ENCODE results near the gene NTRK1. TPM values are rescaled to one million over a fixed set of nuclear protein-coding genes. Genes with fewer than 3 reads are reported as not detected.

Gene NTRK1
- total RNA-seq, 2 experiments from 2014 or later = 2.8 to 8.8 TPM

DNA sequence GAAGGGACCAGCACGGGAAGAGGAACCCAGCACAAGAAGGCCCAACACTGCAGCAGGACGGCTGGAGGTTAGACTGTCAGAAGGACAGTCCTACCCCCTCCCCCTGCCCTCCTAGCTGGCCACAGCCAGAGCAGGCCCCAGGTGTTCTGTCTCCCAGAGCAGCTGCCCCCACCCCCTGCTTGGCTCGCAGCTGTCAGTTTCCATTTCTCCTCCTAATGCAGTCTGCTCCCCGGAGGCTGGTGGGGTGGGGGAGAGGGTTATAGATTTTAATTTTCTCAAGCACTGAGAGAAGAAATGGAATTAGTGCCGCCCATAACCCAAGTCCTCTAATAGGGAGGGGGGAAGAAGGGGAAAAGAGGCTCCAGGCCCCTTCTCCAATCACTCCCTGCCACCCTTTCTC, 19.8 kb downstream of the NTRK1 start:
- no peaks in the 10 kb centered on the region for H3K36me3 Mint-ChIP-seq
- H3K9me3 Mint-ChIP-seq (ENCODE audit: low read depth) = no peaks in the 10 kb centered on the region
- DNase-seq = no peak
- H3K27me3 Mint-ChIP-seq = peaks cover 35% of the 10 kb centered on the region
- CTCF ChIA-PET = interaction anchor here (1.1 to 4.9 kb wide), 7 partner anchors 10 to 154 kb away, joined by 3 to 31 read pairs (median 4); partner anchors contain the start of gene NTRK1
- no peaks in the 10 kb centered on the region for H3K4me1 Mint-ChIP-seq
- no peak overlapping the region for H3K27ac Mint-ChIP-seq
- no peak for ATAC-seq
- no peak overlapping the region for H3K4me3 Mint-ChIP-seq

DNA sequence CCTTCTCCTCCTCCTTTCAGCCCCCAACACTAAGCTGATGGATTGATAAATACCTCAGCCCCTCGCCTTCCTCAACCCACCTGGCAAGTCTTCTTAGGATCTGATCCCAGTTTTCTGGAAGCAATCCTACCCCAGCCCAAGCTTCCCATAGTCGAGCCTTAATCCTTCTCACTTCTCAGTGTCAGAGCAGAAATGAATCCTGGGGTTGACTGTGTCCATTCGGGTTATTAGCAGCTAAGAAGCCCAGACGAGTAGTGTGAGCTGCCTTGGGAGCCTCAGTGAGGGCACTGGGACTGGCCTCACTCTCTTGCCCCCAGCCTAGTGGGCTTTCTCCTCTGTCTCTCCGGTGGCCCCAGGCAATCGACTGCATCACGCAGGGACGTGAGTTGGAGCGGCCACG, 20.4 kb downstream of the NTRK1 start:
- Mint-ChIP-seq H3K4me3 (no peak overlapping the region), H3K27me3 (peaks cover 41% of the 10 kb centered on the region), H3K9me3 (ENCODE audit: low read depth) (no peaks in the 10 kb centered on the region), H3K27ac (no peak overlapping the region), H3K4me1 (no peaks in the 10 kb centered on the region), H3K36me3 (no peaks in the 10 kb centered on the region)
- no peak for ATAC-seq
- CTCF ChIA-PET = interaction anchor here (1.1 to 4.9 kb wide), 6 partner anchors 10 to 155 kb away, joined by 3 to 31 read pairs (median 4); partner anchors contain the start of gene NTRK1
- no peak for DNase-seq

- DNase-seq (no peak), ATAC-seq (no peak)
- no peak overlapping the region for H3K4me3 Mint-ChIP-seq
- CTCF ChIA-PET = interaction anchor here (1.1 to 4.9 kb wide), 3 partner anchors 9 to 68 kb away, joined by 4 to 31 read pairs (median 4); no protein-coding TSS in a partner anchor
- H3K36me3 Mint-ChIP-seq = no peaks in the 10 kb centered on the region
- H3K27me3 Mint-ChIP-seq = peaks cover 42% of the 10 kb centered on the region
- H3K4me1 Mint-ChIP-seq = no peaks in the 10 kb centered on the region
- H3K9me3 Mint-ChIP-seq (ENCODE audit: low read depth) = no peaks in the 10 kb centered on the region
- no peak overlapping the region for H3K27ac Mint-ChIP-seq
Observed at GRCh38 chr1:156881663-156882062, 21.0 kb downstream of the NTRK1 start.

DNA sequence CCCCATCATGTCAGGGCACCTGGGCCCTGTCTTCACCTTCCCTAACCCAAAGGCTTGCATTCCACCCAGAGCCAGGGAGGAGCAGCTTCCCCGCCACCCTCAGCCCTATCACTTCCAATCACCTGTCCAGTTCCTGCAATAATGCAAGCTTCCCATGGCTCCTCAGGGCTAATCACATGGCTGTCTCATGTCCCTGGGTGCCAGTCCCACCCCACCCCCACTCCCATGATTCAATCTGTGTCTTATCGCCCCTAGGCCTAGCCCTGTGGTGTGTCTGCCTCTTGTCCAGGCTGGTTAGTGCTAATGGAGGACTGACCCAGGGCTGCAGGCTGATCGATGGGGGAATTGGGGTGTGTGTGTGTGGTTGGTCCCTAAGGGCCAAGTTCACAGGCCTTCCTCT, 21.9 kb downstream of the NTRK1 start:
- Mint-ChIP-seq H3K4me1 (no peaks in the 10 kb centered on the region), H3K4me3 (no peak overlapping the region), H3K27me3 (peaks cover 43% of the 10 kb centered on the region), H3K36me3 (no peaks in the 10 kb centered on the region), H3K27ac (no peak overlapping the region), H3K9me3 (ENCODE audit: low read depth) (no peaks in the 10 kb centered on the region)
- ATAC-seq = no peak
- DNase-seq = no peak
- CTCF ChIA-PET = interaction anchor here (0.6 to 1.1 kb wide), 2 partner anchors 44 to 706 kb away, joined by 4 read pairs; no protein-coding TSS in a partner anchor

- CTCF ChIA-PET = interaction anchor here (1.0 to 1.8 kb wide), 3 partner anchors 9 to 45 kb away, joined by 4 to 7 read pairs (median 5); partner anchors contain the start of gene INSRR
- H3K36me3 Mint-ChIP-seq = no peaks in the 10 kb centered on the region
- no peaks in the 10 kb centered on the region for H3K4me1 Mint-ChIP-seq
- no peak for DNase-seq
- no peak for ATAC-seq
- no peaks in the 10 kb centered on the region for H3K9me3 Mint-ChIP-seq (ENCODE audit: low read depth)
- H3K4me3 Mint-ChIP-seq = no peak overlapping the region
- peaks cover 36% of the 10 kb centered on the region for H3K27me3 Mint-ChIP-seq
- no peak overlapping the region for H3K27ac Mint-ChIP-seq
Observed at GRCh38 chr1:156883919-156884318, 23.3 kb downstream of the NTRK1 start.

- no peak overlapping the region for H3K4me3 Mint-ChIP-seq
- DNase-seq (no peak), ATAC-seq (no peak)
- CTCF ChIA-PET = interaction anchor here (1.6 to 3.4 kb wide), 3 partner anchors 23 to 46 kb away, joined by 5 to 17 read pairs (median 7); partner anchors contain the start of gene NTRK1
- no peaks in the 10 kb centered on the region for H3K36me3 Mint-ChIP-seq
- no peak overlapping the region for H3K27ac Mint-ChIP-seq
- H3K27me3 Mint-ChIP-seq = peaks cover 38% of the 10 kb centered on the region
- H3K4me1 Mint-ChIP-seq = peaks cover under 1% of the 10 kb centered on the region
- no peaks in the 10 kb centered on the region for H3K9me3 Mint-ChIP-seq (ENCODE audit: low read depth)
Observed at GRCh38 chr1:156884560-156885184, 24.0 kb downstream of the NTRK1 start.

DNA sequence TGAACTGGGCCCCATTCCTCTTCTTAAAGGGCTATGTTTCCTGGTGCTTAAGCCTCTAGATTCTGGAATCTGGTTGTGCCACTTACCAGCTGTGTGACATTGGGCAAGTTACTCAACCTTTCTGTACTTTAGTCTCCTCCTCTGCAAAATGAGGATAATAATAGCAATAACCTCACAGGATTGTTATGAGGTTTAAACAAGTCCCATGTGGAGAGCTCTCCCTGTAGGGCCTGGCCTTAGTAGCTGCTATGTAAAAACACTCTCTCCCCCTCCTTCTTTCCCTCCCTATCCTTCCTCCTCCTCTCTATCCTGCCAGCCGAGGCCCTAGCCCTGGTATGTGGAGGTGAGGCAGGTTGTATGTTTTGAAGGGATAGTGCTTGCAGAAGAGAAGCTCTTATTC, 24.6 kb downstream of the NTRK1 start:
- H3K4me1 Mint-ChIP-seq = peaks cover 4% of the 10 kb centered on the region
- no peak overlapping the region for H3K27ac Mint-ChIP-seq
- no peaks in the 10 kb centered on the region for H3K36me3 Mint-ChIP-seq
- H3K27me3 Mint-ChIP-seq = peaks cover 38% of the 10 kb centered on the region
- no peak for DNase-seq
- H3K4me3 Mint-ChIP-seq = no peak overlapping the region
- H3K9me3 Mint-ChIP-seq (ENCODE audit: low read depth) = no peaks in the 10 kb centered on the region
- CTCF ChIA-PET = interaction anchor here (1.0 to 3.5 kb wide), 5 partner anchors 23 to 196 kb away, joined by 3 to 17 read pairs (median 5); partner anchors contain the start of genes NTRK1 and PRCC
- no peak for ATAC-seq

DNA sequence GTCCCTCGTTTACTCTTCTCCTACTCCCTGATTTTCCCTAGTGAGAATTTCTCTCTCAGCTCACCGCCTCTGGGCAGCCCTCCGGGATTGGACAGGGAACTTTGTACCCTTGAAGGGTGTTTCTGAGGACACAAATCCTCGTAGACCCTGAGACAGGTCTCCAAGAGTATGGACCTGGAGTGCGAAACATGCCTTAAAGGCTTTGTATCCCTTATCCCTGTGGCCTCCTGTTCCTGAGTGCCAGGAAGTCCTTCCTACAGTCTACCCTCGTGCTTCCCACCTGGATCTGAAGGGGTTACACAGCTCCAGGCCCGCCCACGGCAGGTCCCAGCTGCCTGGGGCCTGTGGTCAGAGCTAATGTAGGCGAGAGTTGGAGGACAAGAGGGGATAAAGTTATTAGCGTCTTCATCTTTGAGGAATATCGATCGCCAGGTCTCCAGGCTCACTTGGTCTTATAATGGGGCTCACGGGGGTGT, 25.3 kb downstream of the NTRK1 start:
- DNase-seq (no peak), ATAC-seq (no peak)
- no peak overlapping the region for H3K27ac Mint-ChIP-seq
- H3K4me1 Mint-ChIP-seq = peaks cover 4% of the 10 kb centered on the region
- peaks cover 42% of the 10 kb centered on the region for H3K27me3 Mint-ChIP-seq
- H3K36me3 Mint-ChIP-seq = no peaks in the 10 kb centered on the region
- H3K4me3 Mint-ChIP-seq = no peak overlapping the region
- CTCF ChIA-PET = interaction anchor here (1.0 to 3.5 kb wide), 5 partner anchors 24 to 197 kb away, joined by 3 to 17 read pairs (median 5); partner anchors contain the start of genes NTRK1 and PRCC
- H3K9me3 Mint-ChIP-seq (ENCODE audit: low read depth) = no peaks in the 10 kb centered on the region

- Mint-ChIP-seq H3K27ac (no peak overlapping the region), H3K36me3 (no peaks in the 10 kb centered on the region), H3K9me3 (ENCODE audit: low read depth) (no peaks in the 10 kb centered on the region), H3K27me3 (peaks cover 46% of the 10 kb centered on the region), H3K4me1 (peaks cover 4% of the 10 kb centered on the region), H3K4me3 (no peak overlapping the region)
- no peak for DNase-seq
- ATAC-seq = no peak
- CTCF ChIA-PET = interaction anchor here (1.6 to 6.7 kb wide), 6 partner anchors 27 to 198 kb away, joined by 3 to 86 read pairs (median 16); partner anchors contain the start of genes NTRK1 and PRCC
Observed at GRCh38 chr1:156886583-156887281, 26.1 kb downstream of the NTRK1 start.

- CTCF ChIA-PET = interaction anchor here (1.9 to 6.7 kb wide), 5 partner anchors 27 to 198 kb away, joined by 8 to 86 read pairs (median 17); partner anchors contain the start of gene NTRK1
- Mint-ChIP-seq H3K4me1 (peaks cover 8% of the 10 kb centered on the region), H3K4me3 (no peak overlapping the region), H3K27ac (no peak overlapping the region), H3K27me3 (peaks cover 52% of the 10 kb centered on the region), H3K36me3 (no peaks in the 10 kb centered on the region), H3K9me3 (ENCODE audit: low read depth) (no peaks in the 10 kb centered on the region)
- DNase-seq = no peak
- no peak for ATAC-seq
Observed at GRCh38 chr1:156887317-156887716, 26.7 kb downstream of the NTRK1 start.

DNA sequence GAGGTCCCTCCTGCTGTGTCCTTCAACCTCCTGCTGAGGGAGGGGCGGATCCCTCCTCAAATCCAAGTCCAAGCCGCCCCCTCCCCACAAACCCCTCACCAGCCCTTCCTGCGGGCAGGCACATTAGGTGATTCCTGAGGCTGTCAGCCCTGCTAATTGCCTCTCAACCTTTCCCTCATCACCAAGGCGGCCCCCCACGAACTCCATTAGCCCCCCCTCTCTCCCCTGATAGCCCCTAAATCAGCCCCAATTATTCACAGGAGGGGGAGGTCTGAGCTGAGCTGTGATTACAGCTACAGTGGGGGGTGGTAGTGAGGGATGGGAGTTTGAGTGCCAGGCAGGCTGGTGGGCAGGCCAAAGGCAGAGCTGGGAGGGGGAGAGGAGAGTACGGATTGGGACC, 27.1 kb downstream of the NTRK1 start:
- H3K9me3 Mint-ChIP-seq (ENCODE audit: low read depth) = no peaks in the 10 kb centered on the region
- ATAC-seq (no peak), DNase-seq (no peak)
- CTCF ChIA-PET = interaction anchor here (1.3 to 6.7 kb wide), 6 partner anchors 28 to 199 kb away, joined by 3 to 86 read pairs (median 16); partner anchors contain the start of gene NTRK1
- peaks cover 8% of the 10 kb centered on the region for H3K4me1 Mint-ChIP-seq
- H3K27ac Mint-ChIP-seq = no peak overlapping the region
- H3K4me3 Mint-ChIP-seq = no peak overlapping the region
- H3K36me3 Mint-ChIP-seq = no peaks in the 10 kb centered on the region
- peaks cover 52% of the 10 kb centered on the region for H3K27me3 Mint-ChIP-seq

DNA sequence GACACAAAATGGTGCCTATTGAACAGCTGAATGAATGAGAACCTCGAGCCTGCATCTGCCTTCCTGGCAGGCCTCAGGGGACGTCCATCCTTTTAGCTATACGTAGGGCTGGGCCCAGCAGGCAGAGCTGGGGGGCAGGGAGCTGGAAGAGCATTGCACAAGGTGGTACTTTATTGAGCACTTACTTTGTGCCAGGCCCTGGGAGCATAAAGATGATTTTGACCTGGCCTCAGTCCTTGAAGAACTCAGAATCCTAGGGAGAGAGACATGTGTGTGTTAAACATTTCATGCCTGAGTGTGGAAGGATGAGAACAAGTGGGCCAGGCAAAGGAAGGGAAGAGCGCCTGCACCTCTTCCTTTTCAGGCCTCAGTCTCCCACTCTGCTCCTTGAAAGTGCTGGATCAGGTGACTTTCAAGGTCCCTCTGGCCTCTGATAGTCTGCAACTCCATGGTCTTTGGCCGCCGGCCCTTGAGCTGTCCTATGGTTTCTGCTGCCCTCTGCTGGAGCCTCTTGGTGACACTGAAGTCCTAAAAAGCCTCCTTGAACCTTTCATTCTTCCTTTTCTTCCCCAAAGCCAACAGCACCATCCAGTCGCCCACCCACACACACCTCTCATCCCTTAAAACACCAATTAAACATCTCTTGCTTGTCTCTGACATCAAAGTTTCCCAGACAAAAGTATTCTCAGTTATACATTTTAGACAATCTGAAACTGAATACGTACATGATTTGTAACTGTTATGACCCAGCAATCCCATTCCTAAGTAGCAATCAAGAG, 29.3 kb downstream of the NTRK1 start:
- H3K27me3 Mint-ChIP-seq = peaks cover 68% of the 10 kb centered on the region
- peaks cover 12% of the 10 kb centered on the region for H3K4me1 Mint-ChIP-seq
- no peak overlapping the region for H3K27ac Mint-ChIP-seq
- peak; percentile 74 for DNase-seq
- ATAC-seq = peak; percentile 37
- no peaks in the 10 kb centered on the region for H3K9me3 Mint-ChIP-seq (ENCODE audit: low read depth)
- CTCF ChIA-PET = interaction anchor here (0.5 to 6.7 kb wide), 44 partner anchors 10 to 335 kb away, joined by 3 to 105 read pairs (median 6); partner anchors contain the start of genes CRABP2, INSRR, ISG20L2 and METTL25B
- no peak overlapping the region for H3K4me3 Mint-ChIP-seq
- H3K36me3 Mint-ChIP-seq = no peaks in the 10 kb centered on the region

All from activated CD8-positive, alpha-beta memory T cell treated with anti-CD3 and anti-CD28 coated beads, Interleukin-2, amount 10 ng/mL, durations not matched to agents 7 days and 5 days (primary cell).